G401 (cell line): Measurements from ENCODE around the gene SCARB2. TPM values are rescaled to one million over a fixed set of nuclear protein-coding genes. Genes with fewer than 3 reads are reported as not detected.
"Not testable (repeated sequence)": the region's sequence is repeated elsewhere in the genome, so short reads cannot be mapped to it uniquely, and the experiment has no call there.

Experiments
- DNase-seq: peaks from one replicate; pipeline ENCODE4 v3.0.0-alpha.2; 2015; ENCODE audit warnings: low spot score
- in situ Hi-C: cut with HindIII; loops from 2 replicates; pipeline ENCODE4 v1.10.0; 2016; ENCODE audit warnings: low sequenced_read_pairs, mixed read lengths
- total RNA-seq: library from RNA; depleted of rRNA; stranded (reverse); fragments of >200 nt; shearing (Covaris generic); gene quantifications from 2 replicates; pipeline ENCODE4 v1.2.3, GENCODE V29; 2014; rRNA removed

The SCARB2 gene, protein sequence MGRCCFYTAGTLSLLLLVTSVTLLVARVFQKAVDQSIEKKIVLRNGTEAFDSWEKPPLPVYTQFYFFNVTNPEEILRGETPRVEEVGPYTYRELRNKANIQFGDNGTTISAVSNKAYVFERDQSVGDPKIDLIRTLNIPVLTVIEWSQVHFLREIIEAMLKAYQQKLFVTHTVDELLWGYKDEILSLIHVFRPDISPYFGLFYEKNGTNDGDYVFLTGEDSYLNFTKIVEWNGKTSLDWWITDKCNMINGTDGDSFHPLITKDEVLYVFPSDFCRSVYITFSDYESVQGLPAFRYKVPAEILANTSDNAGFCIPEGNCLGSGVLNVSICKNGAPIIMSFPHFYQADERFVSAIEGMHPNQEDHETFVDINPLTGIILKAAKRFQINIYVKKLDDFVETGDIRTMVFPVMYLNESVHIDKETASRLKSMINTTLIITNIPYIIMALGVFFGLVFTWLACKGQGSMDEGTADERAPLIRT
- total RNA-seq, result 39.9 and 61.3 TPM in 2 replicates

GRCh38 chr4:76213415-76214176 lies at the start of gene SCARB2:
SCARB2 (minus strand) TSS chr4:76213824; CDS start chr4:76213543, 281 bp downstream.
- in situ Hi-C loops, result no loop called here
- peak; percentile 82 for DNase-seq

GRCh38 chr4:76260571-76260970 lies 46.9 kb upstream of the SCARB2 start:
- DNase-seq, result no peak
- in situ Hi-C loops, result no loop called here

DNA sequence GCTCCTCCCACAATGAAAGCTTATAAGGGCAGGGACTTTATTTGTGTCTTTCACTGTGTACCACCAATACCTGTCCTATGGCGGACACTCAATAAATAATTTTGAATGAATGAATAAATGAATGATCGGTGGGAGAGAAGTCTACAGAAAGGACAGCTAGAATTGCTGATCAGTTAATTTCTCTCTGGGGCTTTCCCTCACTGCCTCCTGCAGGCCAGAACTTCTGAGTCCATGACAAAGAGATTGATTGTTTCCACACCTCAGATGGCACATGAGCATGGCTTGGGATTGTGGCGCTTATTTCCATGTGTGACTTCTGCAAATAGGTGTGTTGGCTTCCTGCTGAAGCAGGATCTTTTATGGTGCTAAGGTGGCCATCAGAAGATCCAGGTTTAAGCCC lies 44.2 kb upstream of the SCARB2 start:
- in situ Hi-C loops, result no loop called here
- no peak for DNase-seq

- DNase-seq, result no peak
- in situ Hi-C loops, result no loop called here
Measured at GRCh38 chr4:76256968-76257367, 43.3 kb upstream of the SCARB2 start.

DNA sequence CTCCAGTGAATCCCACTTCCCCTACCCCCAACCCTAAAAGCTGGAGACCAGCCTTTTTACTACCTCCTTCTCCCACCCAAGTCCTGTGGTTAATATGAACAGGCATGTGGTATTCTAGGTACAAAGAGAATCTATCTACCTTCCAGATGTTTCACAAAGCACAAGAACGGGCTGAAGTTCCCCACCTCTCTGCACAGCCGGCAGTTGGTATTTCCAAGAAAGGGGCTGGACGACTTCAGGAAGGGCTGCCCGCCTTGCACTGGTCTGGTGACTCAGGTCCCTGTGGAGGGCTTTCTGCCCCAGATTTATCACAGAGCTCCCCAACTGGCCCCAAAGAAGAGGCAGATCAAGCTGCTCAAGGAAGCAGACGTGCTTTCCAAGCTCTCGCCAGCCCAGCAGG lies 42.4 kb upstream of the SCARB2 start:
- DNase-seq, result no peak
- in situ Hi-C loops, result no loop called here

DNA sequence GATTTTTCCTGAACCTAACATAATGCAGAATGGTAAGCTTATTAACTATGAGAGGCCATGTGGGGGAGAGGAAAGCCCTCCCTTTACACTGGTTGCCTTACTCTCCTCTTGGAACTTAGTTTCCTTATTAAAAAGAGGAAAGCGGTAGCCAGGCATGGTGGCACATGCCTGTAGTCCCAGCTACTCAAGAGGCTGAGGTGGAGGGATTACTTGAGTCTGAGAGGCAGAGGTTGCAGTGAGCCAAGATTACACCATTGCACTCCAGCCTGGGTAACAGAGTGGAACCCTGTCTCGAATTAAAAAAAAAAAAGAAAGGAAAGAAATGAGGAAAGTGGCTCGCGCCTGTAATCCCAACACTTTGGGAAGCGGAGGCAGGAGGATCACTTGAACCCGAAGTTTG lies 39.9 kb upstream of the SCARB2 start:
- in situ Hi-C loops, result no loop called here
- no peak for DNase-seq

DNA sequence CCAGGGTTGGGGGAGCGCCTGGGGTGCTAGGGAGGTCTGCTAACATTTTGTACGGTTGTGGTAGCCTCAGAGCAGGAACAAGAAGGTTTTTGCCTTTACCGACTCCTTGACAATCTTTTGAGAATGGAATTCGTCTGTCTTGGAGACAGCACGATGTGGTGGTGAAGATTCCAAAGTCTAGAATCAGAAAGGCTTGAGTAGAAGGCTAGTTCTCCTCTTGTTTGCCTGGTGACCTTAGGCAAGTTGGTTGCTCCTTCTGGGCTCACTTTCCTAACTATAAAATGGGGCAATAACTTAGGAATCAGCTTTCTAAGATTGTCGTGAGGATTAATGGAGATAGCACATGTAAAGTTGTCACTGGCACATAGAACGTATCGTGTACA lies 38.6 kb upstream of the SCARB2 start:
- DNase-seq, result peak; percentile 20
- in situ Hi-C loops, result no loop called here

DNA sequence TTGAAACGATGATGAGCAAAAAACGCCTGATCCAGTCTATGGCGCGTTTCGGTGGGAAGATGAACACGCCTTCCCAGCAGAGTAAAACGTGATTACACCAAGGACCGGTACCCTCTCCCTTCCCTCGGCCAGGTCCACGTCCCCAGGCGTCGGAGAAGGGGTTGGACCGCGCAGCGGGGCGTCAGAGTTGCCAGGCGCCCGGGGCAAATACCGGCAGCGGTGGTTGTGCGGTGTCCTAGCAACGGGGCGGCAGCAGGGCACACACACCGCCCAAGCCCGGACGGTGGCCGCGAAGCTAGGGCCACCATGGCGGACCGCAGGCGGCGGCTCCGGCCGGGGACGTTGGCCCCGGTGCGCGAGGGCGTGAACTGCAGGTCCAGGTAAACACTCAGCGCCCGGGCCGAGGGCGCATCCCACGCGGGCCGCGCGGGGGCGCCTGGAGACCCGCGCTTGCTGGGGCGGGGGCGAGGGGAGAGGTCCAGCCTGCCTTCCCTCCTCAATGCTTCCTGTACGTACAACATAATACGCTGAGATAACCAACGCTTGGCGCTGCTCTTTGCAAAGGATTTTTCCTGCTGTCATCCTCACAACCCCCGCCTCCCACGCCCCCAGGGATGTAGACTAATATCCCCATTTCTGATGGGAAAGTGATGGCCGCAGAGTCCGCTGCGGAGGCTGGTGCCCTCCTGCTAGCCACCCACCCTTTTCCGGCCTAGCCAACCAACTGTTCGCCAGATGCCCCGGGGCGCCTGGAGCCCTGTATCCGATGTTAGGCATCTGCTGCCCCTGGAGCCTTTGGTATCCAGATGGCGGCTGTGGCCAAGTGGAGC lies 38.0 kb upstream of the SCARB2 start, which contains the start of gene FAM47E:
Gene FAM47E (plus strand): TSS at position 281 of the 830 bp plus-strand sequence. CDS start 26 bp downstream, at position 307.
- peak; percentile 60 for DNase-seq
- in situ Hi-C loops, result no loop called here

- in situ Hi-C loops, result no loop called here
Measured at GRCh38 chr4:76250962-76251361, 37.3 kb upstream of the SCARB2 start.

GRCh38 chr4:76246852-76247251 lies 33.2 kb upstream of the SCARB2 start:
- in situ Hi-C loops, result no loop called here
- DNase-seq, result no peak

More at GRCh38 chr4:76250962-76251361, 37.3 kb upstream of the SCARB2 start:
- DNase-seq, result no peak

- in situ Hi-C loops, result no loop called here
- no peak for DNase-seq
Measured at GRCh38 chr4:76246025-76246424, 32.4 kb upstream of the SCARB2 start.

DNA sequence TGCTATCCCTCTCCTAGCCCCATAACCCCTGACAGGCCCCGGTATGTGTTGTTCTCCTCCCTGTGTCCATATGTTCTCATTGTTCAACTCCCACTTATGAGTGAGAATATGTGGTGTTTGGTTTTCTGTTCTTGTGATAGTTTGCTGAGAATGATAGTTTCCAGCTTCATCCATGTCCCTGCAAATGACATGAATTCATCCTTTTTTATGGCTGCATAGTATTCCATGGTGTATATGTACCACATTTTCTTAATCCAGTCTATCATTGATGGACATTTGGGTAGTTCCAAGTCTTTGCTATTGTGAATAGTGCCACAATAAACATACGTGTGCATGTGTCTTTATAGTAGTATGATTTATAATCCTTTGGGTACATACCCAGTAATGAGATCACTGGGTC lies 30.3 kb upstream of the SCARB2 start:
- in situ Hi-C loops, result not testable (repeated sequence)

GRCh38 chr4:76240236-76240635 lies 26.6 kb upstream of the SCARB2 start:
- in situ Hi-C loops, result no loop called here
- DNase-seq, result no peak

More for the DNA sequence above, 30.3 kb upstream of the SCARB2 start:
- DNase-seq, result not testable (repeated sequence)

DNA sequence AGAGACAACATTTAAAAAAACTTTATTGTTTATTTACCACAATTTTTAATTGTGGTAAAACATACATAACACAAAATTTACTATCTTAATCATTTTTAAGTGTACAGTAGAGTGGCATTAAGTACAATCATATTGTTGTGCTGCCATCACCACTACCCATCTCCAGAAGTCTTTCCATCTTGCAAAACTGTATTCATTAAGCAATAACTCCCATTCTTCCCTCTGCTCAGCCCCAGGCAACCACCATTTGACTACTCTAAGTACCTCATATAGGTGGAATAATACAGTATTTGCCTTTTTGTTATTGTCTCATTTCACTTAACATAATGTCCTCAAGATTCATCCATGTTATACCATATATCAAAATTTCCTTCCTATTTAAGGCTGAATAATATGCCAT lies 25.1 kb upstream of the SCARB2 start:
- DNase-seq, result no peak

GRCh38 chr4:76238236-76238635 lies 24.6 kb upstream of the SCARB2 start:
- in situ Hi-C loops, result no loop called here
- no peak for DNase-seq

More for the DNA sequence above, 25.1 kb upstream of the SCARB2 start:
- in situ Hi-C loops, result no loop called here

- DNase-seq, result no peak
- in situ Hi-C loops, result no loop called here
Measured at GRCh38 chr4:76235915-76236314, 22.3 kb upstream of the SCARB2 start.

DNA sequence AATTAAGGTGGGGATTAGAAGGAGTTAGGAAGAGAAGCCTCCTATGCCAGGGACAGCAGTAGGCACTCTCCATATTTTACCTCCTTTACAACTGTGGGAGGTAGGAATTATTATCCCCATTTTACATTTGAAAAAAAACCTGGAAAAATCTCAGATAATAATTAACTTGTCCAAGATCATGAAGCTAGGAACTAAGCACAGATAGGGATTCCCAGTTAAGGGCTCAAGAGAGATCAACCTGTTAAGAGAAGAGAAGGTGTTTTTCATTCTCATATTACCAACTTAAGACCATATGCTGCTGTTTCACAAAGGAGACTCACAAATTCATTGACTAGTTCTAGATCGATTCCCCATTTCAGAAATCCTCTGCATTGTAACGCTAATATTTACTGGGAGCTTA lies 21.8 kb upstream of the SCARB2 start:
- in situ Hi-C loops, result no loop called here
- no peak for DNase-seq

DNA sequence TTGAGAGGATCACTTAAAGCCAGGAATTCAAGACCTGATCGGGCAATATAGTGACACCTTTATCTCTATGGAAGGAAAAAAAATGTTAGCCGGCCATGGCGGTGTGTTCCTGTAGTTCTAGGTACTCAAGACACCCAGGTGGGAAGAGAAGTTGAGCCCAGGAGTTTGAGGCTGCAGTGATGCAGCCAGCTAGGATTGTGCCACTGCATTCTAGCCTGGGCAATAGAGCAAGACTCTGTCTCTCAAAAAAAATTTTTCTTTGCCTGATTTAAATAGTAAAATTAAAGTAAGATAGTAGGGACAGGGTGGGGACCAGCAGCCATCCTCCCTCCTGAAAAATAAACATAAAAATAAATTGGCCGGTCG lies 21.0 kb upstream of the SCARB2 start:
- DNase-seq, result no peak
- in situ Hi-C loops, result no loop called here

- in situ Hi-C loops, result no loop called here
- no peak for DNase-seq
Measured at GRCh38 chr4:76233967-76234678, 20.5 kb upstream of the SCARB2 start.
